ENCODE measurements around the gene TMEM43.
A peak's percentile ranks its signal among the peaks of the same experiment; 100 is the strongest.

The TMEM43 gene

DNA sequence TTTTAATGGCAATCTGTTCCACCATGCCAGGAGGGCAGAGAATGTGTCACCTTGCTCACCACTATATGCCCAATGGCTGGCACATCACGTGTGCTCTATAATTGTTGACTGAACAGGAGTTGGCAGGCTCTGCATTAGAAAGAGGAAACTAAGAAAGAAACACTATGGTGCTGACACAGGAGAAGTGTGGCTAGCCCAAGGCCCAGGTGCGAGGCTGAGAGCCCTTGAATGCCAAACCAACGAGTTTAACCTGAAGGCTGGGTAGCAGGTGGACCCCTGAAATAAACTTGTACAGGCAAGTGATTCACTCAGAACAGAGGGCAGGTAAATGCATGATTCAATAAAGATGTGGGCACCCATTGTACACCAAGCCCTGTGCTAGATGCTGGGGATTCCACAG is 2.6 kb upstream of the TMEM43 start:
- DNase-seq: no peak

DNA sequence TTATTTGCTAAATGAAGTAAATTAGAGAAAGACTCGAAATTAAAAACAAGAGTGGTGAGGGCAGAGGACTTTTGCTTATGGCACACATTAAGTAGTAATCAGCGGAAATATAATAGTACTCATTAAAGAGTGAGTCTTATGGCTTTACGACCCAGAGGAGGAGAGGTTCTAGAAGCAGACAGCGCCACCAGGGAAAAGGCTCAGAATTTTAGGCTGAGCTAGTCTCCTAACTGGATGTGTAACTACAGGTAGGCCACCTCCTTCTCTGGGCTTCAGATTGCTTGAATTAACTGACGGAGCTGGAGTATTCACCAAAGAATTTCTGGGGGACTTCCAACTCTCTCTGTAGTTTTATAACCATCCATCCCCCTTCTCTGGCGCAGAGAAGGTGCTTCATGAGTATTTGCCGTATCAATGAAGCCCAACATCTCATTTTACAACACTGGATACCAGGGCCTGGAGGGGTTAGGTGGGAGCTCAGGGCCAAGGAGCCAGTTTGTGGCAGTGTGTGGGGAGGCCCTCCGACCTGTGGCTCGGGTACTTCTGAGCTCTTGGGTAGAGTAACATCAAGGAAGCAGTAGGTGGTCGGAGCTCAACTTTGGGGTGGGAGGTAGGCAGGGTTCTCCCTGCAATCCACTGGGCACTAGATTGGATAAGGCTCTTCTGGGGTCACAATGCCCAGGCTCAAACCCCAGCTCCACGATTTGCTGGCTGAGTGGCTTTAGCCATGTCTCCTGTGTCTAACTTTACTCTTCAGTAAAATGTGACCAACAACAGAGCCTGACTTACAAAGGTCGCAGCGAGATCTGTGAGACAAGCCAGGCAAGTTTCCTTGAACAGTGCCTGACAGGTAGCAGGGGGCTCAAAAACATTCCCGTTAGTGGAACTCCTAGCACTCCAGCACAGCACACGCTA is 1.3 kb upstream of the TMEM43 start:
- DNase-seq: no peak

DNA sequence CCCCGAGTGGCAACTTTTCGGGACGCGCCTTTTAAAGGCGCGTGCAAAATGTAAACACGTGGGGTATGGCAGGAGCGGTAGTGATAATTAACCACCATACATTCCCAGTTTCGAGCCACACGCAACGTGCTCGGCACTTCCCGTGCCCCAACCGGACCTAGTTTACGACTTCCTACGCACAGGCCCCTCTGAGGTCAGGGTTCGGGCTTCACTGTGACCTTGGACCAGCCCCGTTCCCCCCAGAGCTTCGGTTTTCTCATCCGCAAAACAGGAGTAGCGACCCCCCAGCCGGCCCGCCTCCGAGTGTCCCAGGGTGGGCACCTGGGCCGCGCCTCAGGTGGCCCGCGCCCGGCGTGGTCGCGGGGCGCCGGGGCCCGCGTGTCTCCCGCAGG is 633 bp upstream of the TMEM43 start:
- no peak for DNase-seq

DNA sequence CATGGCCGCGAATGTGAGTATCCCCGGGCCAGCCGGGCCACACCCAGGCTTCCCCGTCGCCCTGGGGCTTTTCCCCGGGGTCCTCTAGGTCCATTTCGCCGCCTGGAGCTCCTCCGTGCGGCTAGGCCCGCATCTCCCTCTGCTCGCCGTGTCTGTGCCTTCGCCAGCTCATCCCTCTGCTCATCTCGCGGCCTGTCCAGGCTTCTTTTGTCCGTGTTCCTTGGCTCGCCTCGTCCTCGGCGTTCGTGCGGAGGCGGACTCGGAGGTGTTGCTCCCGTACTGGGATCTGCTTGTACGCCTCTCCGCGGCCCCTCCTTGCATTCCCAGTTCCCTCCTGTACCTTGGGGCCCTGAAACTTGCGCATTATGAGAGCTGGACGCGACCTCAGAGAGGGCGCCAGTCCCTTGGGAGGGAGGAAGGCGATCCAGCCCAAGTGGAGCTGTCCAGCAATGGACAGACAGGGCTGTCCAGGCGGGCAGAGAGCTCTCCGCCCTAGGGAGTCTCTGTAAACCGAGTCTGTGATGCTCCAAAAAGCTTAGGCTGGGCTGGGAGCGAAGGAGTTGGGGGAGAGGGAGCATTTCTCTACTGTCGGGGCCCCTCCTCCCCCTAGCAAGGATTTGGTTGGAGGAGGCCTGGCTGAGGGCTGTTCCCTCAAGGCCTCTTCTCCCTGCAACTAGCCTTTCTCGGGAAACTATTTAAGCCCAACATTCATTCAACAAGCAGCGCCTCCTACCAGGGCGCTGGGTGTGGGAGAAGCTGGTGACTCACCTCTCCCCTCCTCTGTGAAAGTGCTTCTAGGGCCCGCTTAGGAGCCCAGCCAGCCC is 553 bp downstream of the TMEM43 start:
- DNase-seq: peak; percentile 90

DNA sequence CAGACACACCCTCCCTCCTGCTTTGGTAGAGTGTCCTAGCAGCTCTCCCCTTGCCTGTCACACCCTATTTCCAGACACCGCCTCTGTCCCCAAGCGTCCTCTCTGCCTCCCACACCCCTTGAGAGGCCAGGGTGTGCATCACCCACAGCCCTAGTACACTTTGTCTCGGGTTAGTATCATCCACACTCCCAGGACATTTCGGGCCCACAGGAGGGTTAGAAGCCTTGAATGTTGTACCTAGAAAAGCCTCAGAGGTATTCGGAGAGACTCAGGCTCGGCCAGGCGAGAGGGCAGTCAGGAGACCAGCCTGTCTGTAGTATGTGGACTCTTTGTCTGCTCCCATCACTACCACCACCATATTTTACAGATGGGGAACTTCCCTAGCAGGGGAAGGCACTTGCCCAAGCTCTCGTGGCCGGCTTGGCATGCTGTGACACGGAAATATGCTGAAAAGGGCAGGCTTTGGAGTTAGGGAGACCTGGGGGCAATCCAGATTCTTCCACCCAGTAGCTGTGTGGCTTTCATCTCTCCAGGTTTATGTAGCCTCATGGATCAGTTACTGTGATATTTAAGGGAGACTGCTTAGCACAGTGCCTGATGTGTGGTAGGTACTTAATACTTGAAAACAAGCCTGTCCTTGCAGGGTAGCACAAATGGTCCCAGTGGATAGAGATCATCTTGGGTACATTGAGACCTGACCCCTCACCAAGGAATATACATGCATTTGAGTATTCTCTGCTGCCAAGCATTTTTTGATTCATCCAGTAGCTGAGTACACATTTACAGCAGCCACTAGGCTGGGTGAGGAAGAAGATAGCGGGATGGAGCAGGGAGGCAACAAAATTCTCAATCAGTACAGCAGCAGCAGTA is 1.4 kb downstream of the TMEM43 start:
- DNase-seq: no peak

DNA sequence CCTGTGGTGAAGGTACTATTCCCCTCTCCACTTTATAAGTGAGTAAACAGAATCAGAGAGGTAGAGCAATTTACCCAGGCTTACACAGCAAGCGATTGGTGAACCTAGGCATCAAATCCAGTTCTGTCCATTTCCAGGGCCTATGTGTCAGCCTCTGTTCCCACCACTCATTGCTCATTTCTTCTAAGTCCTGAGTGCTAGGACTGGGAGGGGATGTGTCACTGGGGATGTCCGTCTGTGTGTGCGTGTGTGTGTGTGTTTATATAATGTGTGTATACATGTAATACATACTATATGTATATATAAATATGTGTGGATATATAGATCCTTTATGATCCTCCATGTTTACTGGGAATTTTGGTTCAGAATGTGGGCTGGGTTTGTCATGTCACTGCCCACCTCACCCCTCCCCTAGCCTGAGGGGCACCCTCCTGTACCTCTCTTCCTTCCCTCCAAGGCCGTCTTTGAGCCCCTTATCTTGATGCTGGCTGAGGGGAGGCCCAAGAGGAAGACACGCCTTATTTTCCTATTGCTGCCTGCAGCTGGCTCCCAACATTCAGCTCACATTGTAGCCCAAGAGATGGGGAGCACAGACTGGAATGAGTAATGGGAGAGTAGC is 2.1 kb downstream of the TMEM43 start:
- DNase-seq: no peak

DNA sequence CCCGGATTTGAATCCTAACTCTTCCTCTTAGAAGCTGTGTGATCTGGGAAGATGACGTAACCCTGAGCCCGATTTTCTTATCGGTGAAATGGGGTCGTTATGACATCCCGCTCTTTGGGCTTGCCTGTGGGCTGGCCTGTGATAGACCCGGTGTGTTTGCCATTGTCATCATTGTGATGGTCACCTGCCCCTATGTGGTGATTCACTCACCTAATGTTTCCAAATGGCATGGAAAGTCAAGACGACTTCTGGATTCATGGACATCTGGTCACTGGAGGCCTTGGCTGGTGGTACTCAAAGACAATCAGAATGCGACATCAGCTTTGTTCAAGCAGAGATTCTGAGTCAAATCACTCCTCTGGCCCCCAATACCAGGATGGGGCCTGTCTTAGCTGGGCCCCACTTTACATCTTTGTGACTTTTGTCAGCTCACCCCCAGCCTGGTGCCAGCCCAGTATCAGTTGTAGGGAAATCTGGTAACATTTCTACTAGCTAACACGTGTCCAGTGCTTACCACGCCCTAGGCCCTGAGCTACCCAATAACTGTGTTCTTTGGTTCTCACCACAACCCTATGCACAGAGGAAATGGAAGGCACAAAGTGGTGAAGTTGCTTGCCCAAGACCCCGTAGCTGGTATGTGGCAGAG is 2.8 kb downstream of the TMEM43 start:
- no peak for DNase-seq

DNA sequence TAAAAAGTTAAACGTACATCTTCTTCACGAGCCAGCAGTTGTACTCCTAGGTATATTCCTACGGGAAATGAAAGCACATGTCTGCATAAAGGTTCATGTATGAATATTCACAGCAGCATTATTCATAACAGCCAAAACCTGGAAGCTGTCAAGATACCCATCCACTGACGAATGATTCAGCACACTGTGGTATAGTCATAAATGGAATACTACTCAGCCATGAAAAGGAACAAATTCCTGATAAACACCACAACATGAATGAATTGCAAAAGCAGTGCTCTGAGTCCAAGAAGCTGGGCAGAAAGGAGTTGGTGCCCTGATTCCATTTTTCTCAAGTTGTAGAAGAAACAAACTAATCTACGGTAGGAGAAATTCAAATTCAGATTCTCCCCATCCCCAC is 3.9 kb downstream of the TMEM43 start:
- no peak for DNase-seq

DNA sequence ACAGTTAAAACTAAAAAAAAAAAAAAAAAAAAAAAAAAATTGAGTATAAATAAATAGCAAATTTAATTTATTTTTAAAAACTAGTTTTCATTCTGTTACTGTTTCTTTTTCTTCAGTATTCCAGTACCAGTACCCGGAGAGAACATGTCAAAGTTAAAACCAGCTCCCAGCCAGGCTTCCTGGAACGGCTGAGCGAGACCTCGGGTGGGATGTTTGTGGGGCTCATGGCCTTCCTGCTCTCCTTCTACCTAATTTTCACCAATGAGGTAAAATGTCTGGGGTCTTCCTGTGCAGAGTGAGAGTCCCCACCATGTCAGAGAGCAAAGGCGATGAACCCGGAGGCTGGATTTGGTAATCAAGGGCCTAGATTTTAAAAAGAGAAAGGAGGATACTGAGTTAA is 4.4 kb downstream of the TMEM43 start:
- no peak for DNase-seq

DNA sequence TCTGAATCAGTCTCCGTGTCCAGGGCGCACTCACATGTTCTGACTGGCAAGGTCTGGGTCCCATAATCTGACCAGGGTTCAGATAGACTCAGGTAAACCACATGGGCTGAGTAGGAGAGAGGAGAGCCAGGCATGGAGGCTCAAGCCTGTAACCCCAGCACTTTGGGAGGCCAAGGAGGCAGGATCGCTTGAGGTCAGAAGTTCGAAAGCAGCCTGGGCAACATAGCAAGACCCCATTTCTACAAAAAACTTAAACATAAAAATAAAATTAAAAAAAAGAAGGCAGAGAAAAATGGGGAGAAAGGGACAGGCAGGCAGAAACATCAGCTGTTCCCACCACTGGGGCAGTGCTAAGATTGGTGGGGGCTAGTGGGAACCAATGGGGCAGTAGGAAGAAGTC is 5.4 kb downstream of the TMEM43 start:
- DNase-seq: no peak

DNA sequence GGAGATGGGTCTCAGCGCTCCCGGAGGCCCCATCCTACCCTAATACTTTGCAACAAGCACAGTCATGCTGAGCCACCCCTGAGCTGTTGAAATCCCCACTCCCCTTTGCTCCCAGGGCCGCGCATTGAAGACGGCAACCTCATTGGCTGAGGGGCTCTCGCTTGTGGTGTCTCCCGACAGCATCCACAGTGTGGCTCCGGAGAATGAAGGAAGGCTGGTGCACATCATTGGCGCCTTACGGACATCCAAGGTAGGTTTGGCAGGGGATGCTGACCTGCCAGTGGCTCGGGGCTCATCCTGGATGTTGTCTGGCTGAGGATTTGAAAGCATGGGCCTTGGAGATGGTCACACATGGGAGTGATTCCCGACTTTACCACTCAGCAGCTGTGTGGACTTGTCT is 5.9 kb downstream of the TMEM43 start:
- no peak for DNase-seq

DNA sequence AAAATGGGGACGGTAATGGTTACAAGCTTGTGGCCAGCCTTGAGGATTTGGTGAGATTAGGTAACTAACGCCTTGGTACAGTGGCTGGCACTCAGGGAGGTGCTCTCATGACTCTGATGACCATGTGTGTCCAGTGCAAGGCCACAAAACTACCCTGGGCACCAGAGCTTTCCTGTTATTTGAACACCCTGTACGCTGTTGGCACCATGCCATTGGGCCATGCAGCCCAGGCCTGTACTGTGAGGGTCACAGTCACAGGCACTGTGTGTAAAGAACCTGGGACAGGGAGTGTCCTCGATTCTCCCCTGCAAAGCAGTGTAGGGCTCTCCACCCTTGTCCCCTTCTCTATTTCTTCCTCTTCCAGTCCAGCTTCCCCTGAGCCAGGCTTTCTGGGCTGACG is 6.3 kb downstream of the TMEM43 start:
- no peak for DNase-seq

DNA sequence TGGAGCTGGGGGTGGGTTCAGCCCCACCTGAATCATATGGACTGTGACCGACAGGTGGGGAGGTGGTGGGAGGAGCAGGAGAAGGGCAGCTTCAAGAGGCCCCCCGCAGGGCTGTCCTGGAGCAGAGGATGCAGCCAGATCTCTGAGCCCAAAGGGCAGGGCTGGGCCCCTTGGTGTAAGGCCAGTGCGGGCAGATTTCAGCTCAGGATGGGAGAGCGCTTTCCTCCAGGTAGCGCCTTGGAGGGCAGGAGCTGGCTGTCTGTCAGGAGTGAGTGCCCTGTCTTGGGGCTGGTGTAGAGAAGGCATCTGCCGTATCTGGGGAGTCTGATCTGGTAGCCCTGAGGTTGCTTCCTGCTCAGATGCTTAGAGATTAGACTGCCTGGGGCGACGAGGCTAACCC is 7.3 kb downstream of the TMEM43 start:
- no peak for DNase-seq

DNA sequence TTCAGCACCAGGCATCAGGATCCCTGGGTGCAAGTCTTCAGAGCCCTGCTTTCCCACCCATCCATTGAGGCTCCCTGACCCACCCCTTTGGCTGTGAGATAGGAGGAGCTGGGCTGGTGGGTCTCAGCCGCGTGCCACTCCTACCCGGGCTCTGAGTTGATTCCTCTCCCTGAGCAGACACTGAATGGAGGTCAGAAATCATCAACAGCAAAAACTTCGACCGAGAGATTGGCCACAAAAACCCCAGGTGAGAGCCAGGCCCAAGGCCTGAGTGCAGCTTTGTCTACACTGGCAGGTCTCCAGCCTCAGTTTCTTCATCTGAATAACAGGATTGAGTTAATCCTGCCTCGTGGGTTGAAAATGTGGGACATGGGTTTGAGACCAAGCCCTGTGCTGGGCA is 7.8 kb downstream of the TMEM43 start:
- DNase-seq: no peak

DNA sequence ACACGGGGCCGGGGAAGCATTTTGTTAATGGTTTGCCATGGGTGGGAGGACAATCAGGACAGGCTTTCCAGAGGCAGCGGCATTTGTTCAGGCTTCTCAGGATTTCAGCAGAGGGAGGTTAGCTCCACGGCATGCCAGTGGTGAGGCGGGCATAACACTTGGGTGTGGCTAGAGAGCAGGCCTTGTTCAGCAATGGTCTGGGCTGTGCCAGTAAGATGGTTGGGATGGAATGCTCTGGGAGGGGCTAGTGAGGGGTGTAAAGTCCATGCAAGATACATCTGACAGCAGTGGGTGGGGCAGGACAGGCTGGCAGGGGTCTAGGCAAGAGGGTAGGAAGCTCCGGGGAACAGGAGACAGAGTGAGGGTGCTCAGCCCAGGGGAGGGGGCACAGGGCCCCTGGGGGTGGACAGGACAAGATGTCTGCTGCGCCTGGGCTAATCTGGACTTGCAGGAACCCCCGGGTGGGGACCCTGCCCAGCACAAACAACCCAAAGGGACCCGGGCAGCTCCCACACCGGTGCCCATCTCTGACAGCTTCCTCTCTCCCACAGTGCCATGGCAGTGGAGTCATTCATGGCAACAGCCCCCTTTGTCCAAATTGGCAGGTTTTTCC is 8.4 kb downstream of the TMEM43 start:
- no peak for DNase-seq

DNA sequence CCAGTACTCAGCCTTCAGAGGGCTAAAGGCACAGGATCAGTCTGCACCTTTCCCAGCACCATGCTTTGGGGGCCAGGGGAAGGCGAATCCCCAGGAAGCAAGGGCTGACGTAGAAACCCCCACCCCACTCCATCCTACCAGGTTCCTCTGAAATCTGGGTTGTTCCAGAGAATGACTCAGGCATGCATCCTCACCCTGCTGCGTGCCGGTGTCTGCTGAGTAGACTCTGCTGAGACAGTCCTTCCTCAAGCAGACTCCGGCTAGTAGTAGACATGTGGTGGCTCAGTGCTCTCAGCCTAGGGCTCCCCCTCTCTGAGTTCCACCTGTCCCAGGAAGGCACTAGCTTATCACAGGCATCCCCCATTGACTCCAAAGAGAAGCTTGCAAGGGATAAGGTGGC is 9.0 kb downstream of the TMEM43 start:
- no peak for DNase-seq

DNA sequence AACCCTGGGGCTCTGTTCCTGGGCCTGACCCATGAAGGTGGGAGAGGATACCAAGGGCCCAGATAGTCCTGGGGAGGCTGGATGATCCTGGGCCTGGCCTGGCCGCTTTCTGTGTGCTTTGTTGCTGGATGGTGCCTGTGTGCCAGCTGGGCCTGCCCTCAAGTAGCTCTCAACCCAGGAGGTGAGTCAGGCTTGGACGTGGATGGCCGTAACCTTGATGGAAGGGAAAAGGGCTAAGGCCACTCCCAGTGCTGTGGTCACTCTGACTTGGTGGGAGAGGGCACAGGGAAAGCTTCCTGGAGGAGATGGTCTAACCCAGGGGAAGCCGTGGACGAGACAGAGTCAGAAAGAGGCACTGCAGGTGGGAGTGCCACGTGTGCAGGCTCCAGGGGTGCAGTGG is 9.4 kb downstream of the TMEM43 start:
- DNase-seq: no peak

DNA sequence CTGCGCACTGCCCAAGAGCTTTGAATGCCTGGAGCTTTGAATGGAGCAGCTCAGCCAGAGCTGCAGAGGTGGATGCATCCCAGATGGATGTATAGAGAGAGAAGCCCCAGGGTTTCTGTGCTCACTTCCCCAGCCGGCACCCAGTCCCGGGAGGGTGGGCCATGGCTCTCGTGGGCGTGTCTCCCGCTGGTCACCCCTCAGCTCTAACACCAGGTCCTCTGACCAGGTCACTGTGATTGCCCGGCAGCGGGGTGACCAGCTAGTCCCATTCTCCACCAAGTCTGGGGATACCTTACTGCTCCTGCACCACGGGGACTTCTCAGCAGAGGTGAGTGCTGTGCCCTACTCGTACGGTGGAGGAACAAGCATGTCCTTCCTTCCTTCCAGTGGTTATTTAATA is 10.7 kb downstream of the TMEM43 start:
- DNase-seq: no peak

DNA sequence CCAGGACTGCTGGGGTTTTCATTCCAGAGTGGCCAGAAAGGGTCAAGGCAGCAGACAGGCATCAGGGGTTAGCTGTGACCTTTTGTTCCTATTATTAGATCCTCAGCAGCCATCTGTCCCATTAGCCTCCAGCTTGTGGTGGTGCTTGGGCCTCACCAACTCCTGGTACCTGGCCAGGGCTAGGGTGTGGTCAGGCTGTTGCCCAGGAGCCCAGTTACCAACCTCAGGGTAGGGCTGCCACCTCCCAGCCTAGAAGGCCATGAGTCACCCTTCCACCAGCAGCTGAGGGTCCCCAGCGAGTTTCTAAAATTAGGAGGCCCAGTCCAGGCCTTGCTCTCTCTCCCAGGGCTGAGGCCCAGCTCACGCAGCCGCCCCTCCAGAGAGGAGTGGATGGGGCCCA is 12.2 kb downstream of the TMEM43 start:
- DNase-seq: no peak

DNA sequence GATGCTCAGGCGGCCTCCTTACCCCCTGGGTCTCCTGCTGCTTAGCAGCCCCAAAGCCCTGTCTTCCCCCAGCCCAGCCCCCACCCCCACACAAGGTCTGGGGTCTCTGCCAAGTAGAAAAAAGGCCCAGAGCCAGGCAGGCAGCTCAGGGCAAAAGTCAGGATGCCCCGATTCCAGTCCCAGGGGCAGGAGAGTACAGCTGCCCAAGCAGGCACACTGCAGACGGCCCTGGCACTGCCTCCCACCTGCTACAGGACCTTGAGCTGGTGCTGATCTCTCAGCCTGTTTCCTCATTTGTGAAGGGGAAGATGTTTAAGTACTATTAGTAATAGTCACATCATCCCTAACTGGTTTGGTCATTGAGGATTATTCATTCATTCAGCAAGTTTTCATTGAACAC is 12.6 kb downstream of the TMEM43 start:
- no peak for DNase-seq

DNA sequence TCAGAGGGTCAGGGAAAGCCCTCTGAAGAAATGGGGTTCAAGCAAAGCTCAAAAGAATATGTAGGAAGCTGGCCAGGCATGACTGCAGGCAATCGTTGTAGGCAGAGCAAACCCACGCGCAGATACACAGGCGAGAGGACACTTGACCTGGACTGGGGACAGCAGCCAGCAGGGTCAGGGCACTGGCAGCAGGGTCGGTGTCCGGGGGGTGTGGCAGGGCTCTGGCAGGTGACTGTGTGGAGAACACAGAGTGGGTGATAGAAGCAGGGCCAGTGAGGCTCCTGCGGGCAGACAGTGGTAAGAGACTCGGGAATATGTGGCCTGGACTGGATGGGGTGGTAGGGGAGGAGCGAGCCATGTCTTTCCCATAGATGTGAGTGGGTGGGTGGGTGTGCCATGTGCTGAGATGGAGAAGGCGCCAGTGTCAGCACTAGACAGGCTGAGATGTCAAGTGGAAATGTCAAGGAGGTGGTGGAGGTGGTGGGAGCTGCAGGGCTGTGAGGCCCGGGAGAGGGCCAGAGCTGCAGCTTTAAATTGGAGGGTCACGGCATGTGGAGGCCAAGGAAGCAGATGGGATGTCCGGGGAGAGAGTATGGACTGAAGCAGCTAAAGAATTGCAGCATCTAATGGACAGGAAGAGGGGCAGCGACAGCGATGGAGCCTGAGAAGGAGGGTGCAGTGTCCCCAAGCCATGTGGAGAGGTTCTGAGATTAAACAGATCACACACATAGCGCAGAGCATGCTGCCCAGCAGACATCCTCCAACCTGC is 13.4 kb downstream of the TMEM43 start:
- no peak for DNase-seq
